ENCODE data around the gene RAPGEF4.

The RAPGEF4 gene

GRCh38 chr2:172909454-172909853 lies 173.8 kb downstream of the RAPGEF4 start:
- TF ChIP-seq CTCF (IDR thresholded peaks at IDR 0.05; ENCODE audit: borderline replicate concordance, control extremely low read depth, extremely low read depth, insufficient read depth, missing control alignments): no peak
- in situ Hi-C loops (cut with MboI; ENCODE audit: low sequenced_read_pairs, unreplicated experiment): no loop called here
- DNase-seq (ENCODE audit: low spot score): peak; percentile 23

- DNase-seq (ENCODE audit: low spot score): no peak
- TF ChIP-seq CTCF (IDR thresholded peaks at IDR 0.05; ENCODE audit: borderline replicate concordance, control extremely low read depth, extremely low read depth, insufficient read depth, missing control alignments): no peak
- in situ Hi-C loops (cut with MboI; ENCODE audit: low sequenced_read_pairs, unreplicated experiment): no loop called here
These were observed 176.6 kb downstream of the RAPGEF4 start for GRCh38 chr2:172912266-172912665.

- DNase-seq (ENCODE audit: low spot score): no peak
- no peak for TF ChIP-seq CTCF (IDR thresholded peaks at IDR 0.05; ENCODE audit: borderline replicate concordance, control extremely low read depth, extremely low read depth, insufficient read depth, missing control alignments)
- in situ Hi-C loops (cut with MboI; ENCODE audit: low sequenced_read_pairs, unreplicated experiment): no loop called here
These were observed 178.8 kb downstream of the RAPGEF4 start for GRCh38 chr2:172914341-172915008.

GRCh38 chr2:172917716-172918115 lies 182.1 kb downstream of the RAPGEF4 start:
- no peak for TF ChIP-seq CTCF (IDR thresholded peaks at IDR 0.05; ENCODE audit: borderline replicate concordance, control extremely low read depth, extremely low read depth, insufficient read depth, missing control alignments)
- in situ Hi-C loops (cut with MboI; ENCODE audit: low sequenced_read_pairs, unreplicated experiment): no loop called here

GRCh38 chr2:172919732-172920131 lies 184.1 kb downstream of the RAPGEF4 start:
- TF ChIP-seq CTCF (IDR thresholded peaks at IDR 0.05; ENCODE audit: borderline replicate concordance, control extremely low read depth, extremely low read depth, insufficient read depth, missing control alignments): no peak
- no peak for DNase-seq (ENCODE audit: low spot score)
- in situ Hi-C loops (cut with MboI; ENCODE audit: low sequenced_read_pairs, unreplicated experiment): no loop called here

More at GRCh38 chr2:172917716-172918115, 182.1 kb downstream of the RAPGEF4 start:
- no peak for DNase-seq (ENCODE audit: low spot score)

- no peak for DNase-seq (ENCODE audit: low spot score)
- no peak for TF ChIP-seq CTCF (IDR thresholded peaks at IDR 0.05; ENCODE audit: borderline replicate concordance, control extremely low read depth, extremely low read depth, insufficient read depth, missing control alignments)
- in situ Hi-C loops (cut with MboI; ENCODE audit: low sequenced_read_pairs, unreplicated experiment): no loop called here
These were observed 186.0 kb downstream of the RAPGEF4 start for GRCh38 chr2:172921532-172922236.
